Measurements from ENCODE around the gene BMP8A. TPM values are rescaled to one million over a fixed set of nuclear protein-coding genes. Genes with fewer than 3 reads are reported as not detected.

BMP8A gene
- total and polyA plus RNA-seq, 2 of the 8 experiments (the other 6 are each of a cell fraction or from before 2014, with no cell fraction given) = 0.38 to 0.43 TPM

GRCh38 chr1:39508857-39509305 is 17.4 kb downstream of the BMP8A start:
- Histone ChIP-seq H3K4me3 (ENCODE audit: extremely low read depth in 1 of 4, insufficient read depth in 2 of 4, low read depth in 3 of 4, low read length in 4 of 4) (no peak overlapping the region), H3K9me3 (ENCODE audit: insufficient read depth in 2 of 2, low read depth in 1 of 2, low read length in 1 of 2) (no peaks in the 10 kb centered on the region), H2BK5ac (ENCODE audit: low read depth, low read length) (no peak overlapping the region), H4K91ac (replicated peaks; ENCODE audit: insufficient read length, low read length) (no peak overlapping the region), H3K56ac (replicated peaks; ENCODE audit: insufficient read length, low read depth, low read length) (no peak overlapping the region), H2BK20ac (ENCODE audit: low read length) (no peak overlapping the region), H3K79me1 (ENCODE audit: low read depth, low read length) (no peaks in the 10 kb centered on the region), H4K5ac (ENCODE audit: insufficient read length, low read depth, low read length) (no peak overlapping the region), H4K8ac (ENCODE audit: extremely low read depth, insufficient read depth, low read length) (no peak overlapping the region), H2AFZ (ENCODE audit: low read length) (no peak overlapping the region), H4K20me1 (replicated peaks in 1 of 2; ENCODE audit: control insufficient read depth in 1 of 2, insufficient read depth in 2 of 2, low read length in 2 of 2) (no peaks in the 10 kb centered on the region), H3K4me1 (replicated peaks in 1 of 4; ENCODE audit: control insufficient read depth in 3 of 4, insufficient read depth in 4 of 4, low read length in 3 of 4) (no peaks in the 10 kb centered on the region; a peak in 1 of 7 replicates), H3K4me2 (ENCODE audit: insufficient read depth in 1 of 2, low read depth in 2 of 2, low read length in 2 of 2) (no peak overlapping the region), H3K79me2 (ENCODE audit: control insufficient read depth in 1 of 2, insufficient read depth in 2 of 2, low read length in 2 of 2) (no peaks in the 10 kb centered on the region), H2AK5ac (ENCODE audit: low read depth, low read length) (no peak overlapping the region), H2BK120ac (replicated peaks; ENCODE audit: low read depth, low read length) (no peak overlapping the region), H3K18ac (ENCODE audit: extremely low read depth, low read length) (no peak overlapping the region), H3K4ac (replicated peaks; ENCODE audit: insufficient read length, low read depth, low read length) (no peak overlapping the region), H3K23ac (ENCODE audit: insufficient read length) (no peak overlapping the region), H3K36me3 (ENCODE audit: control insufficient read depth in 2 of 4, insufficient read depth in 4 of 4, low read length in 3 of 4) (no peaks in the 10 kb centered on the region), H2BK15ac (ENCODE audit: low read length) (no peak overlapping the region), H3K14ac (ENCODE audit: insufficient read length) (no peak overlapping the region), H3K23me2 (ENCODE audit: low read depth, low read length) (no peaks in the 10 kb centered on the region), H3K27ac (ENCODE audit: low read depth, low read length) (no peak overlapping the region), H3K27me3 (replicated peaks in 1 of 4; ENCODE audit: control insufficient read depth in 3 of 4, extremely low read depth in 1 of 4, insufficient read depth in 3 of 4, low read length in 3 of 4) (peaks cover 0 to 3% (median 1%) of the 10 kb centered on the region in 4 experiments; a peak in 2 of 7 replicates), H2BK12ac (ENCODE audit: low read depth, low read length) (no peak overlapping the region), H3K9ac (replicated peaks in 1 of 4; ENCODE audit: extremely low read depth in 1 of 4, low read depth in 3 of 4, low read length in 3 of 4) (no peak overlapping the region; a peak in 1 of 7 replicates)
- FAIRE-seq (no peak), DNase-seq (ENCODE audit: low read depth in 1 of 2, low spot score in 2 of 2) (no peak)
- TF ChIP-seq CTBP2 (IDR thresholded peaks at IDR 0.05; ENCODE audit: borderline replicate concordance, insufficient read depth, insufficient read length, low read length) (no peak), KDM1A (IDR thresholded peaks at IDR 0.05; ENCODE audit: borderline replicate concordance, low read length) (no peak), JUN (IDR thresholded peaks at IDR 0.05; ENCODE audit: low read depth, low read length) (no peak), FOSL1 (IDR thresholded peaks at IDR 0.05; ENCODE audit: insufficient read depth, low read depth, low read length) (no peak)
- TF ChIP-seq, protein P1, sequence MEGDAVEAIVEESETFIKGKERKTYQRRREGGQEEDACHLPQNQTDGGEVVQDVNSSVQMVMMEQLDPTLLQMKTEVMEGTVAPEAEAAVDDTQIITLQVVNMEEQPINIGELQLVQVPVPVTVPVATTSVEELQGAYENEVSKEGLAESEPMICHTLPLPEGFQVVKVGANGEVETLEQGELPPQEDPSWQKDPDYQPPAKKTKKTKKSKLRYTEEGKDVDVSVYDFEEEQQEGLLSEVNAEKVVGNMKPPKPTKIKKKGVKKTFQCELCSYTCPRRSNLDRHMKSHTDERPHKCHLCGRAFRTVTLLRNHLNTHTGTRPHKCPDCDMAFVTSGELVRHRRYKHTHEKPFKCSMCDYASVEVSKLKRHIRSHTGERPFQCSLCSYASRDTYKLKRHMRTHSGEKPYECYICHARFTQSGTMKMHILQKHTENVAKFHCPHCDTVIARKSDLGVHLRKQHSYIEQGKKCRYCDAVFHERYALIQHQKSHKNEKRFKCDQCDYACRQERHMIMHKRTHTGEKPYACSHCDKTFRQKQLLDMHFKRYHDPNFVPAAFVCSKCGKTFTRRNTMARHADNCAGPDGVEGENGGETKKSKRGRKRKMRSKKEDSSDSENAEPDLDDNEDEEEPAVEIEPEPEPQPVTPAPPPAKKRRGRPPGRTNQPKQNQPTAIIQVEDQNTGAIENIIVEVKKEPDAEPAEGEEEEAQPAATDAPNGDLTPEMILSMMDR (IDR thresholded peaks at IDR 0.05; ENCODE audit: control extremely low read depth in 1 of 3, insufficient read depth in 1 of 3, low read depth in 1 of 3, low read length in 3 of 3) = no peak
- ChIA-PET CTCF (ENCODE audit: partially characterized antibody) (interaction anchor here (0.6 to 2.0 kb wide), 4 partner anchors 17 to 543 kb away, joined by 3 to 12 read pairs (median 5); no protein-coding TSS in a partner anchor), POLR2A (ENCODE audit: partially characterized antibody) (interaction anchor here (2.0 kb wide), 1 partner anchor 18 kb away, joined by 6 read pairs; the partner anchor contains the start of gene BMP8A)
- 90% methylated on average over 11 of the region's 11 CpGs; no CpG with 5 or more reads in 1 of the 2 experiments for WGBS, 2 experiments (ENCODE audit: extremely low coverage in 1 of 2, insufficient coverage in 1 of 2, insufficient read length in 1 of 2, insufficient replicate concordance in 2 of 2, low coverage in 1 of 2, low lambda C conversion rate in 2 of 2, missing lambda C conversion rate in 1 of 2)

Measured in H1 (cell line).